ENCODE data around the gene NUTM1.

The NUTM1 gene, protein sequence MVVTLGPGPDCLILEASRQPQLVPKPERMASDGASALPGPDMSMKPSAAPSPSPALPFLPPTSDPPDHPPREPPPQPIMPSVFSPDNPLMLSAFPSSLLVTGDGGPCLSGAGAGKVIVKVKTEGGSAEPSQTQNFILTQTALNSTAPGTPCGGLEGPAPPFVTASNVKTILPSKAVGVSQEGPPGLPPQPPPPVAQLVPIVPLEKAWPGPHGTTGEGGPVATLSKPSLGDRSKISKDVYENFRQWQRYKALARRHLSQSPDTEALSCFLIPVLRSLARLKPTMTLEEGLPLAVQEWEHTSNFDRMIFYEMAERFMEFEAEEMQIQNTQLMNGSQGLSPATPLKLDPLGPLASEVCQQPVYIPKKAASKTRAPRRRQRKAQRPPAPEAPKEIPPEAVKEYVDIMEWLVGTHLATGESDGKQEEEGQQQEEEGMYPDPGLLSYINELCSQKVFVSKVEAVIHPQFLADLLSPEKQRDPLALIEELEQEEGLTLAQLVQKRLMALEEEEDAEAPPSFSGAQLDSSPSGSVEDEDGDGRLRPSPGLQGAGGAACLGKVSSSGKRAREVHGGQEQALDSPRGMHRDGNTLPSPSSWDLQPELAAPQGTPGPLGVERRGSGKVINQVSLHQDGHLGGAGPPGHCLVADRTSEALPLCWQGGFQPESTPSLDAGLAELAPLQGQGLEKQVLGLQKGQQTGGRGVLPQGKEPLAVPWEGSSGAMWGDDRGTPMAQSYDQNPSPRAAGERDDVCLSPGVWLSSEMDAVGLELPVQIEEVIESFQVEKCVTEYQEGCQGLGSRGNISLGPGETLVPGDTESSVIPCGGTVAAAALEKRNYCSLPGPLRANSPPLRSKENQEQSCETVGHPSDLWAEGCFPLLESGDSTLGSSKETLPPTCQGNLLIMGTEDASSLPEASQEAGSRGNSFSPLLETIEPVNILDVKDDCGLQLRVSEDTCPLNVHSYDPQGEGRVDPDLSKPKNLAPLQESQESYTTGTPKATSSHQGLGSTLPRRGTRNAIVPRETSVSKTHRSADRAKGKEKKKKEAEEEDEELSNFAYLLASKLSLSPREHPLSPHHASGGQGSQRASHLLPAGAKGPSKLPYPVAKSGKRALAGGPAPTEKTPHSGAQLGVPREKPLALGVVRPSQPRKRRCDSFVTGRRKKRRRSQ

DNA sequence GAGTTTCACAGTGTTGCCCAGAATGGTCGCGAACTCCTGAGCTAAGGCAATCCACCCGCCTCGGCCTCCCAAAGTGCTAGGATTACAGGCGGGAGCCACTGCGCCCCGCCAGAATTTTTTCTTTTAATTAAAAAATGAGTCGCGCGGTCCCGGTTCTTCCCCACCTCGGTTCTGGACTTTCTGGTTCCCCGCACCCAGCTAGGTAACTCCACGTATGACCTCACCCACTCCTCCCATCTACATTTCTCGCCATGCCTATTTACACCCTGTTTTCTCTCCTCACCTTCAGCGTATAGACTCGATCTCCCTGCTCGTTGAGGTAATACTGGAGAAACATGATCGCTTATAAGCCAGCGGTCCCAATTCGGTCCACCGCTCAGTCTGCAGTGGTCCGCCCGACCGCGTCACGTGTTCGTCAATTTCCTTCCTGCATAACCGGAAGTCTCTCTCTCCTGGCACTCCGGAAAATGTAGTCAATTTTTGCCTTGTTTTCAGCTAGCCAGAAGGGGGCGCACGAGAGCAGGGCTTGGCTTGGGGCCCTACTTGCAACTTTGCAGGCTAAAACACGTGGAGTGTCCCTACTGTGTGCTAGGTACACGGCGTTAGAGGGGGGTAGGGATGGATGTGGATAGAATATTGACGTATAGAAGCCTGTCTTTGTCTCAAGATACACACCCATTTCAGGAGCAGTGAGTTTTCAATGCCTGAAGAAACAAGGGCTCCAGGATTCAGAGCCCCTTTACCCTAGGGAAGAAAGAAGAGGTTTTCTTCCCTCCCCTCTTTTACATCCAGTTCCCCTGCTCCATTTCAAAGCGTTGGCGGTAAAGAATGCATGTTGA is at the start of gene NUTM1, which contains the start of gene NOP10:
Gene NUTM1 (plus strand): TSS at position 579 of the 839 bp plus-strand sequence. CDS start 382 bp downstream, outside the sequence.
Gene NOP10 (minus strand): TSS at position 400 of the 839 bp plus-strand sequence. CDS start 63 bp downstream, at position 337.
- peak; percentile 96 for DNase-seq (ENCODE audit: low spot score)

DNA sequence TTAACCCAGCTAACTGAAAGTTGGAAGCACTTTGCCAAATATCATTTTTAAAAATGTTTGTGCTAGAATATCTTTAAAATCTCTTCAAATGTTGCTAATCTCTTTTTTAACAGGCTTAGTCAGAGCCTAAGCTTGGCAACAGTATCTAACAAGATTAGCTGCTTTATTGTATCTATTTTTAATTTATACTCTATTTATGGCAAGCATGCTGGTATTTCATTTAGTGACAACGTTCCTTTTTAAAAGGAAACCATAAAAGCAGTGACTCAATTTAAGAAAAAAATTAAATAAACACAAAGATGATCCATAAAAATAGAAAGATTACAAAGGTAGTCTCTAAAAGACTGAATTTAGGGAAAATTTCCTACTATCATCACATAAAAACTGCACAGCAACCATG is 46.1 kb upstream of the NUTM1 start:
- DNase-seq (ENCODE audit: low spot score), result no peak

DNA sequence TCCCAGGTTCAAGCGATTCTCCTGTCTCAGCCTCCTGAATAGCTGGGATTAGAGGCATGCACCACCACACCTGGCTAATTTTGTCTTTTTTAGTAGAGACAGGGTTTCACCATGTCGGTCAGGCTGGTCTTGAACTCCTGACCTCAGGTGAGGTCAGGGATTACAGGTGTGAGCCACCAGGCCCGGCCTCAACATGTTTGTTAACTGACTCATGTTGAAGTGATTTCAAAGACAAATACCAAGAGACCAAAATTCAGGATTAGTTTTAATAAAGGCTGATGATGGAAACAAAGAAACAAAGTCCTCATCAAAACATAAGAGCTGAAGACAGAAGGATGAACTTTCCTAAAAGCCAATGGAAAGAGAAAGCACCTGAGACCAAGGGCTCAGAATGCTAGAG is 42.1 kb upstream of the NUTM1 start:
- no peak for DNase-seq (ENCODE audit: low spot score)

DNA sequence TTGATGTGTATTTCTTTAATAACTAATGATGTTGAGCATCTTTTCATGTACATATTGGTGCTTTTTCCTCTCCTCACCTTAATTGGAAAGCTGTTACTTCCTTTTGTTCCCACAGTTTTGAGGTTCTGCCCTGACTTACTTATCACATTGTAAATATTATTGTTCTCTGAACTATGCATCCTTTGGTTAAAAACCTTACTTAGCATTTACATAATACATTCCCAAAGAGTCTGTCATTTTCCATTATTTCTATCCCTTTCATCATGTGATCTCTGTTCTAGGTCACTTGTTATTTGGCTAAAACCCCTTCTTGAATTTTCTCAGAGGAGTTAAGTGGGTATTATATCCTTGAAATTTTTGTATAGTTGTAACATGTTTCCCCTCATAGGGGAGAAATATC is 38.5 kb upstream of the NUTM1 start:
- DNase-seq (ENCODE audit: low spot score), result no peak

DNA sequence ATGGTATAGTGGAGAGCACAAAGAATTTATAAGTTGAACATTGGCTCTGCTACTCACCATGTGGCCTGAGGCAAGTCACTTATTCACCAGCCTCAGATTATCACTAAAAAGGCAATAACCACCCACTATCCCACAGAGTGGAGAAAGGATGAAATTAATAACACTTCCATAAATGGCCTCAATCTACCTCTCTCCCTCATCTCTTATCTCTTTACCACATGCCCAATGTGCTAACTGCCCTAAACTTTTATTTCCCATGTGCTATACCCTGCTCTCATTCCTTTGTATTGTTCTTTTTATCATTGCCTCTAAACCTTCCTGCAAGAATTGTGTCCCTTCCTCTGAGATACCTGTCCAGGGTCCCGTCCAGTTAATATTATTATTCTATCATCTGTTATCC is 31.6 kb upstream of the NUTM1 start:
- DNase-seq (ENCODE audit: low spot score), result no peak

DNA sequence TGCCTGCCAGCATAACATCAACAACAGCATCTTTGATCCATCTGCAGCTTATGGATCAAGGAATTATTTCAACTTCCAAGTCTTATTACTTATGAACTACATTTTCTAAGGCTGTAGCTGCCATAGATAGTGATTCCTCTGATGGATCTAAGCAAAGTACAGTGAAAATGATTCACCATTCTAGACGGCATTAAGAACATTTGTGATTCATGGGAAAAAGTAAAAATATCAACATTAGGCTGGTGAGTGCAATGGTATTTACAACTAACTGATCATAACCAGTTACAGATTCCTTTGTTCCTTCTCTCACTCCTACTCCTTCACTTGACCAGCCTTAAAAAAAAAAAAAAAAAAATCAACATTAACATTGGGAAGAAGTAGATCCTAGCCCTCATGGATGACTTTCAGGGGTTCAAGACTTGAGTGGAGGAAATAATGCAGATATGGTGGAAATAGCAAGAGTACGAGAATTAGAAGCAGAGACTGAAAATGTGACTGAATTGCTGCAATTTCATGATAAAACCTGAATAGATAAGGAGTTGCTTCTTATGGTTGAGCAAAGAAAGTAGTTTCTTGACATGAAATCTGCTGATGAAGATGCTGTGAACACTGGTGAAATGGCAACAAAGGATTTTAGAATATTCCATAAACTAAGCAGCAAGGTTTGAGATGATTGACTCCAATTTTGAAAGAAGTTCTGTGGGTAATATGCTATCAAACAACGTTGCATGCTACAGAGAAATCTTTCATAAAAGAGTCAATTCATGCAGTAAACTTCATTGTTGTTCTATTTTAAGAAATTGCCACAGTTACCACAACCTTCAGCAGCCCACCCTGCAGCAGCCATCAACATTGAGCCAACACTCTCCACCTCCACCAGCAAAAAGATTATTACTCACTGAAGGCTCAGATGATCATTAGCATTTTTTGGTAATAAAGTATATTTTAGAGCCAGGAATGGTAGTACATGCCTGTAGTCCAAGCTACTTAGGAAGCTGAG is 28.3 kb upstream of the NUTM1 start:
- no peak for DNase-seq (ENCODE audit: low spot score)

DNA sequence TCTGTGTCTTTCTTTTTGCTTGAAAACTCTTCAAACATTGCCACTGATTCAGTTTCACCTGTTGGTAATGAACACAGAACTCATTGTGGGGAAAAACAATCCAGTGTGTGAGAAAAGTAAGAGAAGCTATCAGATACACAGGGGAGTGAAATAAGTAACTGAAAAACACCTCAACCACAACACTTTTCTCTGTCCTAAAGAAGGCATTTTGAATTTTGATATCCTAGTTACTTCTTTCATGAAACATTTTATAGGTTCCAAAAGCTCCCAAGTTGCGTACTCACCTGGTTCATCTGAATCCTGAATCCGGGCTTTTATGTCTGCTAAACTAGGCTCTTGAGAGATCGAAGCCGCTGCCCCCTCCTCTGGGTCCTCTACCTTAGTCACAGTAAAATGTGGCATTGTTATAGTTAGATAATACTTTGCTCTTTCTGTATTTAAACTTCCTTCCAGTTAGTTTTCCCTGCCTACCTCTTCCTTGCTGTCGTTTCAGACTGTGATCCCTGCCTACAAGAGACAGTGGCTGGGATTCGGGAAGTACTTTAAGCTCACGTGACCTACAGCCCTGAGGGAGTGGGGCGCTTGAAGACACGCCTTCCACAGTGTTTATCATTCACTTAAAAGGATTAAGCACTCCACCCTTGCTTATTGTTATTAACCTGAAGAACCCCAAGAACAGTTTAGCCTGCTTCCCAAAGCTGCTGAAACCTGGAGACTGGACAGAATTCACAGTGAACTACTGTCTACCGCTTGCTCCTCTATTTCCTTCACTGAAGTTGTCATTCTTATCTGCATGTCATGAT is 24.6 kb upstream of the NUTM1 start:
- peak; percentile 67 for DNase-seq (ENCODE audit: low spot score)

DNA sequence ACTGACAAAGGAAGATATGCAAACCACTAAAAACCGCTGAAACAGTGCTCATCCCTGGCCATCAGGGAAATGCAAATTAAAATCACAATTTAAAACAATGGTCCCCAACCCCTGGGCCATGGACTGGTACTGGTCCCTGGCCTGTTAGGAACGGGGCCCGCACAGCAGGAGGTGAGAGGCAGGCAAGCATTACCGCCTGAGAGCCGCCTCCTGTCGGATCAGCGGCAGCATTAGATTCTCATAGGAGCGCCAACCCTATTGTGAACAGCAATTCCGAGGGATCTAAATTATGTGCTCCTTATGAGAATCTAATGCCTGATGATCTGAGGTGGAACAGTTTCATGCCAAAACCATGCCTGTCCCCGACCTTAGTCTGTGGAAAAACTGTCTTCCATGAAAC is 19.9 kb upstream of the NUTM1 start:
- DNase-seq (ENCODE audit: low spot score), result no peak

DNA sequence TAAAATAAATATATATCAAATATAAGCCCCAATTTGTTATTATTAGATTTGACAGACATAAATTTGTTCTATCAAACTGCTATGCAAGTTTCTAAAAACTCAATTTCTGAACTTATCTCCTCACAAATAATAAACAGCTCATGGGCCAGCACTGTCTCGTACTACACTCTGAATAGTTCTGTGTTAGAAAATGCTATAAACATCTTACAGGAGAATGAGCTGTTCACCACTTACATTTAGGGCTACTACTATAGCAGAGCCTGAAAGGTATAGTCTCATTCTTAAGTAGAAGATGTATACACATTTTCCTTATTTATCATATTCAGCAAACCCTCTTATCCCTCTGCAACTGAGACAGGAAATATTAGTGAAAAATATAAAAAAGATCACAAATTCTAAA is 18.2 kb upstream of the NUTM1 start:
- DNase-seq (ENCODE audit: low spot score), result no peak

DNA sequence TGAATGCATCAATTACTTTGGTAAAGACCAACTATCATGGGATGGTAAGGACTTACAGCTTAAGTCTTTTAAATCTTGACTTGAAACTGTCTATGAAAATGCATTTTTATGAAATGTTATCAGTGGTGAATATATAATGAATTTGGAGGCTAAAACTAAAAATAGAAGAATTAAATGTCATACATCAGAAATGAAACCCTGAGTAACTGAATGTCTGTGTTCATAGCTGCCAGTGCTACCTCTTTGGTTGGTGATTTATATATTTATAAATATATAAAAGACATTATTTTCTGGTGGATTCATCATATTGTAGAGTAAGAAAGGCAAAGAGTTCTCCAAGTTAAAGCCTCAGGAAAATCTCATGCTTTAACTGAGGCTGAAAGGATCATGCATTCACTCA is 17.7 kb upstream of the NUTM1 start:
- no peak for DNase-seq (ENCODE audit: low spot score)

DNA sequence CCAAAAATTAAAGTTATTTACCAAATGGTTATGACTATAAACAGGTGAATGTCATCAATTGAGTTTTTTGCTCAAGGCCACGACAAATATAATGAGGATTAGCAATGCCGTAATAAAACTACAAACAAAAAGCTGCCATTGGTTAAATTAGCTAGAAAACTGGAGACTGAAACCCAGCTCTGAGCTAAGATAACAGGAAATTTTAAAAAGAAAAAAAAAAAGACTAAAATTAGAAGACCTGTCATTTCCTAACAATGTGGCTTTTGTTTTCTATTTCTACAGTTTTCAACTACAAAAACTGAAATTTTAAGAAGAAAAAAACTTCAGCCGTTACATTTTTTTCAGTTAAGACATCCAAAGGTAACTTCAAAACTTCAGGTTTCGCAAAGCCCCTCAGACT is 15.2 kb upstream of the NUTM1 start:
- DNase-seq (ENCODE audit: low spot score), result no peak

DNA sequence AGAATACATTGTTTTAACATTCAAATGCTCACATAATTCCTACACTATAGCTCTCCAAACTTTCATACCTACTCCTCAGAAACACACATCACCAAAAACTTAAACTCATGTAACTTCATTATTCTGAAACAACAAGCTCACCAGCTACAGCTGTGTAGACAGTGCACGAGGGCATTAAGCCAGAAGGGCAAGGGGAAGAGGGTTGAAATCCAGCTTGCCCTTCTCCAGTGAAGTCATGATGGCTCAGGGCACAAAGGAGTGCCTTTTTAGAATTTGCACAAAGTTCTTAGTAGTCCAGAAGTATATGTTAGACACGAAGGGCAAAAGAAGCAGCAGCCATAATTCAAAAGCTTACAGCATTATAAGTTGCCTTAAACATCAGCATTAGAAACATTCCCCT is 14.1 kb upstream of the NUTM1 start:
- DNase-seq (ENCODE audit: low spot score), result no peak

DNA sequence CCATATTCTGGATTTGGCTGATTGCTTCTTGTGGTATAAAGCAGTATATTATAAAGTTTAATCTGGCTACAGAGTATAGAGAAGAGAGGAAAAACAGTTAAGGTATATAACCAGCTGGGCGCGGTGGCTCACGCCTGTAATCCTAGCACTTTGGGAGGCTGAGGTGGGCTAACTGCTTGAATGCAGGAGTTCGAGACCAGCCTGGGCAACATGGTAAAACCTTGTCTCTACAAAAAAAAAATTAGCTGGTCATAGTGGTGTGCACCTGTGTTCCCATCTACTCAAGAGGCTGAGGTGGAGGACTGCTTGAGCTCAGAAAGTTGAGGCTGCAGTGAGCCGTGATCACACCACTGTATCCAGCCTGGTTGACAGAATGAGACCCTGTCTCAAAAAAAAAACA is 12.8 kb upstream of the NUTM1 start:
- no peak for DNase-seq (ENCODE audit: low spot score)

DNA sequence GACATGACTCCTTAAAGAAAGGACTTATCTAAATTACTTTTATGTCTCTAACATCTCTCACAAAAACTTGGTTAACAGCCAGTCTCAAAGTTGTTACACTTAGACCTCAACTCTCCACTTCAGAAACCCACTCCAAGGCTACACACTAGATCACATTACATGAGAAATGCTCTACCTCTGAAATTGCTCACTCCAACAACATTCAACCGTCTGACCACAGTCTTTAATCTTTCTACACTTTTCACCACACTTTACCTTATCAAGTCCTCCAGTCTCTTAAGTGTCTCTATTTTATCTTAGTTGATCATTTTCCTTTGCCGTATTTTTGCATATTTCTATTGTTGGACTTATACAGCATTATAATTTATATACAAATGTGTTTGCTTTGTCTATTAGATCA is 11.3 kb upstream of the NUTM1 start:
- DNase-seq (ENCODE audit: low spot score), result no peak

DNA sequence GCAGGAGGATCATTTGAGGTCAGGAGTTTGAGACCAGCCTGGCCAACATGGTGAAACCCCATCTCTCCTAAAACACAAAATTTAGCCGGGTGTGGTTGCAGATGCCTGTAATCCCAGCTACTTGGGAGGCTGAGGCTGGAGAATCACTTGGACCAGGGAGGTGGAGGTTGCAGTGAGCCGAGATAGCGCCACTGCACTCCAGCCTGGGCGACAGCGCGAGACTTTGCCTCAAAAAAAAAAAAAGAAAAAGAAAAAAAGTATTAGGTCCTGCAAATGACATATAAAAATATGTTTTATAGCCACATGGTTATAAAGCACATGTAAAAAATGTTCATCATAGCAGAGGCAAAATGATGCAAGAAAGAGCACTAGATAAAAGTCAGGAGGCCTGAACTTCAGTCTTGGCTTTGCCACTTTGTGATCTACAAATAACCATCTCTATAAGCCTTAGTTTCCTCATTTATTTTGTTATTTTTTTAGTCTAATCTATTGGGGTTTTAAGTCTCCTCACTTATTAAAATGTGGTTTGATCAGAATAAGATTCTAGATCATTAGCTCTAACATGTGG is 10.5 kb upstream of the NUTM1 start:
- DNase-seq (ENCODE audit: low spot score), result no peak

DNA sequence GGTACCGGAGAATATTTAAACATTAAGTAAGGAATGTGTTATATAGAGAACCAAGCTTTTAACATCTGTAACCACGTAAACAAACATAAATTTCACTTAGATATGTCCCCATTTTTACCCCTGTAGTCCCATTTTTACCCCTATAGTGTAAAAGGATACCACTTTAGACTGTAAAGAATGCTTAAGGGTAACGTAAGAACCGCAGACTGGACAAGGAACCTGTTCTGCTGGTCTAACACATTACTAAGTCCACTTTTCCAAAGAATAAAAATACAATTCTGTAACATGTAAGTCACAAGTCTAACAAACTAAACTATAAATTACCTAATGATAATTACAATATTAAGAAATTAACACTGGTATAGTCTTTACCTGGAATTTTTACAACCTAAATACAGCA is 8.4 kb upstream of the NUTM1 start:
- DNase-seq (ENCODE audit: low spot score), result no peak

DNA sequence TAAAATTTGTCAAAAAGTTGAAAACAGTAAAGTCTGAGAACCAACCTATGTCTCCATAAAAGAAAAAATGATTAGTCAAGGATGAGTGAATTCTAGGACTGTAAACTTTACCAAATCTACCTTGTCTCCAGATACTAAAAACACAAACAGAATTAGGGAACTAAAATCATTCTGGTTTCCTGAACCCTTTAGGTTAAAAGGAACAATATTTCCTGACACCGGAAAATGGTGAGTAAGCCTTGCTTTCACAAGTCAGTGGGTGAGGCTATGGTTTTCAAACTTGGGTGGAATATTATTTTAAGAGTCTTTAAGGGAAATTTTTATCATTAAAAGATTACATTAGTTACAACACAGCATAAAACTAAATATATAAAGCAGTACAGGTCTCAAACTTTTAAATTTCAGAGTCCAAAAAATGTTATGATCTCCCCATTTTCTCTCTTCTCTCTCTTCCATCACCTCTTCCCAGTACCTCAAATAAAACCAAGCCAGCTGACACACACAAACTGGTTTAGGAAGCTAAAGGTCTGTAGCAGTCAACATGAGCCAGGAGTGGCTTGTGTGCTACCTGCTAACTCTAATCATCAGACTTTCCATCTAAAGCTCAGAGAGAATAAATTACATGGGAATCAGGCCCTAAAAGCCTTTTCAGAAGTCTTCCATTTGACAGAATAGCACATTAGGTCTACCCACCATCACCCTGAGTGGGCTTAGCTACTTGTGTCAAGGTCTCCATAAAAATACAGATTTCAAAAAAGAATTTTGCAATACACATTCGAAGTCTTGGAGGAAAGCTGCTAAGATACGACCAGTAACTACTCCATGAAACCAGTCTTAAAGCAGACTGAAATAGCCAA is 7.7 kb upstream of the NUTM1 start:
- no peak for DNase-seq (ENCODE audit: low spot score)

Measured in RKO (cell line).